Body of pancreas (tissue), 4 donors: ENCODE measurements around the gene CETN2. TPM values are rescaled to one million over a fixed set of nuclear protein-coding genes. Genes with fewer than 3 reads are reported as not detected.
A peak's percentile ranks its signal among the peaks of the same experiment; 100 is the strongest.

ENCODE experiments used
- ATAC-seq: fragments of 150-250 bp; one replicate; pipeline ENCODE4 v1.9.1; 2016
- DNase-seq, 4 donors: peaks; one replicate each; pipeline ENCODE4 v3.0.0-alpha.2; 2019
- H3K27ac ChIP-seq, 4 donors: fragments of 200-600 bp; sonication (generic); 1 replicate in 3 of 4; 2 replicates in 1 of 4; pipeline versions ENCODE4 v1.5.1 to v1.6.1; 2016 to 2019; ENCODE audit warnings: mild to moderate bottlenecking in 1 of 4, mixed read lengths in 1 of 4, moderate library complexity in 1 of 4
- H3K27me3 ChIP-seq, 2 donors: fragments of 200-600 bp; sonication (generic); one replicate each; pipeline ENCODE4 v1.6.0; 2016; ENCODE audit warnings: mild to moderate bottlenecking in 1 of 2
- H3K36me3 ChIP-seq, 2 donors: fragments of 200-600 bp; sonication (generic); replicated peaks in 1 of 2; 2 replicates each; pipeline ENCODE4 v1.5.1; 2016; ENCODE audit warnings: low read depth in 2 of 2; ENCODE audit not compliant: insufficient read depth in 1 of 2
- H3K4me1 ChIP-seq: fragments of 200-600 bp; sonication (generic); one replicate; pipeline ENCODE4 v1.6.0; 2016
- H3K4me3 ChIP-seq, 2 donors: fragments of 200-600 bp; sonication (generic); 1 replicate in 1 of 2; 2 replicates in 1 of 2; pipeline ENCODE4 v1.5.1; 2016 to 2019
- H3K9me3 ChIP-seq, 3 donors: fragments of 200-600 bp; sonication (generic); 1 replicate in 2 of 3; 2 replicates in 1 of 3; pipeline ENCODE4 v1.5.1; 2016
- POLR2A ChIP-seq, 3 donors: fragments of 450-650 bp; IDR thresholded peaks; one replicate each; pipeline ENCODE4 v1.6.1; 2016; ENCODE audit warnings: antibody characterized with exemption in 3 of 3, mild to moderate bottlenecking in 2 of 3
- WGBS, 2 donors: methylation state at CpG; one replicate each; pipeline ENCODE4 v1.1.5; 2017; 5-methylcytosine and 5-hydroxymethylcytosine counted together
- intact Hi-C: fragments of 100-400 bp; cut with DNase I; formaldehyde crosslinking; loops from one replicate; pipeline ENCODE4 v1.15.1; 2023
- total RNA-seq, 2 donors: library from RNA; depleted of rRNA; stranded (reverse); fragments of >200 nt; gene quantifications; one replicate each; pipeline ENCODE4 v1.1.0, GENCODE V29; 2016
- TF ChIP-seq, protein P1 (sequence below), 7 experiments: fragments of 450-650 bp in 4 of 7; fragments of 200-600 bp in 3 of 7; sonication (generic) in 3 of 7; IDR thresholded peaks; one replicate each; pipeline ENCODE4 v1.5.1; 2016 to 2019; ENCODE audit warnings: antibody characterized with exemption in 7 of 7

CETN2 gene
- total RNA-seq, 2 donors from 2014 or later = 15.0 to 17.8 TPM

DNA sequence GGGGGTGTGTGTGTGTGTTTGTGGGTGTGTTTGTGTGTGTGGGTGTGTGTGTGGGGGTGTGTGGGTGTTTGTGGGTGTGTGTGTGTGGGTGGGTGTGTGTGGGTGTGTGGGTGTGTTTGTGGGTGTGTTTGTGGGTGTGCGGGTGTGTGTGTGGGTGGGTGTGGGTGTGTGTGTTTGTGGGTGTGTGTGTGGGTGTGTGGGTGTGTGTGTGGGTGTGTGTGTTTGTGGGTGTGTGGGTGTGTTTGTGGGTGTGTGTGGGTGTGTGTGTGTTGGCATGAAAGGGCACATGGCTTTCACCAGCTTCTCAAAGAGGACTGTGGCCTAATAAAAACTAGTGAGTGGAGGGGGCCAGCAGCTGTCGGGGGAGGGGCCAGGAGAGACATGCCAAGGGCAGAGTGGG lies 42.0 kb upstream of the CETN2 start:
- WGBS, 2 donors = 92 to 100% methylated on average over 1 to 2 of the region's 2 CpGs
- TF ChIP-seq POLR2A (IDR thresholded peaks at IDR 0.05) = no peak
- TF ChIP-seq, protein P1, sequence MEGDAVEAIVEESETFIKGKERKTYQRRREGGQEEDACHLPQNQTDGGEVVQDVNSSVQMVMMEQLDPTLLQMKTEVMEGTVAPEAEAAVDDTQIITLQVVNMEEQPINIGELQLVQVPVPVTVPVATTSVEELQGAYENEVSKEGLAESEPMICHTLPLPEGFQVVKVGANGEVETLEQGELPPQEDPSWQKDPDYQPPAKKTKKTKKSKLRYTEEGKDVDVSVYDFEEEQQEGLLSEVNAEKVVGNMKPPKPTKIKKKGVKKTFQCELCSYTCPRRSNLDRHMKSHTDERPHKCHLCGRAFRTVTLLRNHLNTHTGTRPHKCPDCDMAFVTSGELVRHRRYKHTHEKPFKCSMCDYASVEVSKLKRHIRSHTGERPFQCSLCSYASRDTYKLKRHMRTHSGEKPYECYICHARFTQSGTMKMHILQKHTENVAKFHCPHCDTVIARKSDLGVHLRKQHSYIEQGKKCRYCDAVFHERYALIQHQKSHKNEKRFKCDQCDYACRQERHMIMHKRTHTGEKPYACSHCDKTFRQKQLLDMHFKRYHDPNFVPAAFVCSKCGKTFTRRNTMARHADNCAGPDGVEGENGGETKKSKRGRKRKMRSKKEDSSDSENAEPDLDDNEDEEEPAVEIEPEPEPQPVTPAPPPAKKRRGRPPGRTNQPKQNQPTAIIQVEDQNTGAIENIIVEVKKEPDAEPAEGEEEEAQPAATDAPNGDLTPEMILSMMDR (IDR thresholded peaks at IDR 0.05) = no peak
- DNase-seq = no peak
- H3K4me3 ChIP-seq = no peak overlapping the region
- H3K27me3 ChIP-seq = no peaks in the 10 kb centered on the region
- no peak for ATAC-seq
- no peaks in the 10 kb centered on the region for H3K4me1 ChIP-seq
- no peaks in the 10 kb centered on the region for H3K9me3 ChIP-seq
- no peak overlapping the region for H3K27ac ChIP-seq
- intact Hi-C loops = no loop called here
- no peaks in the 10 kb centered on the region for H3K36me3 ChIP-seq

DNA sequence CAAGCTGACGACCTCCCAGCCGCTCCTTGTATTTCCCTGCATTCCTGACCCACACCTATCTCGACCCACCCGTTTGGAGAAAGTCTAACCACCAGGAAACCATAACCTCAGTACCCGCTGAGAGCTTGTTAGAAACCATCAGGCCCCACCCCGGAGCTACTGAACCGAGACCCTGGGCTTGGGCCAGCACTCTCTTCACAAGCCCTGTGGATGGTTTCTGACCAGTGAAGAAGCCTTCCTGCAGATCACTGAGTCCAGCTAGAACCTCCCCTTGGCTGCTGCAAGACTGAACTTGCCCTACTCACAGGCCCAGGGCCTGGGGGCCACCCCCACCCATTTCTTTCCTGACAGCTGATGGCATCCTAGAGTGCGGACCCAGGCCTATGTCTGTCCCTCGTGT lies 40.7 kb upstream of the CETN2 start:
- no peak overlapping the region for H3K27ac ChIP-seq
- H3K4me3 ChIP-seq = no peak overlapping the region
- H3K27me3 ChIP-seq = no peaks in the 10 kb centered on the region
- no peak for TF ChIP-seq POLR2A (IDR thresholded peaks at IDR 0.05)
- TF ChIP-seq, protein P1 (IDR thresholded peaks at IDR 0.05) = no peak
- ATAC-seq (no peak), DNase-seq (no peak)
- H3K36me3 ChIP-seq = no peaks in the 10 kb centered on the region
- intact Hi-C loops = no loop called here
- H3K4me1 ChIP-seq = no peaks in the 10 kb centered on the region
- WGBS, 2 donors = 87 to 100% methylated on average over 2 to 9 of the region's 9 CpGs
- H3K9me3 ChIP-seq = no peaks in the 10 kb centered on the region

DNA sequence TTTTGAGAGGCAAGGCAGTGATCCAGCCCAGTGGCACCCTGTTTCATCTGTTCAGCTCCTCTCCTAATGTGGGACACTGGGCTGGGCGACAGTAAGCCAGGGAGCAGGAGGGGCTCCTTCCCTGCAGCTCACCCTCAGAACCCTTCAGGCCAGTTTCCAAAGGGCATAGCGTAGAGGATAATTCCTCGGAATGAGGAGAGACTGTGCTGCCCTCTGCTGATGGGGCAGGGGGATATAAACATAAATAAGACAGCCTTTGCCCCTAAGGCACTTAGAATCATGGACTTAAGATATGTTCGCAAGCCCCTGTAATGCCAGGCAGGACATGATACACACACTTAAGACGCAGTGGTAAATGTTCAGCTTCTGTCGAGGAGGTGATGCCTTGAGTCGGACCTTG lies 39.4 kb upstream of the CETN2 start:
- Histone ChIP-seq H3K4me1 (no peaks in the 10 kb centered on the region), H3K27ac (no peak overlapping the region), H3K4me3 (no peak overlapping the region), H3K36me3 (no peaks in the 10 kb centered on the region), H3K27me3 (no peaks in the 10 kb centered on the region), H3K9me3 (no peaks in the 10 kb centered on the region)
- no peak for TF ChIP-seq POLR2A (IDR thresholded peaks at IDR 0.05)
- TF ChIP-seq, protein P1 (IDR thresholded peaks at IDR 0.05) = no peak
- ATAC-seq (no peak), DNase-seq (no peak)
- WGBS, 2 donors = 88 to 96% methylated on average over 4 to 7 of the region's 7 CpGs
- intact Hi-C loops = no loop called here

DNA sequence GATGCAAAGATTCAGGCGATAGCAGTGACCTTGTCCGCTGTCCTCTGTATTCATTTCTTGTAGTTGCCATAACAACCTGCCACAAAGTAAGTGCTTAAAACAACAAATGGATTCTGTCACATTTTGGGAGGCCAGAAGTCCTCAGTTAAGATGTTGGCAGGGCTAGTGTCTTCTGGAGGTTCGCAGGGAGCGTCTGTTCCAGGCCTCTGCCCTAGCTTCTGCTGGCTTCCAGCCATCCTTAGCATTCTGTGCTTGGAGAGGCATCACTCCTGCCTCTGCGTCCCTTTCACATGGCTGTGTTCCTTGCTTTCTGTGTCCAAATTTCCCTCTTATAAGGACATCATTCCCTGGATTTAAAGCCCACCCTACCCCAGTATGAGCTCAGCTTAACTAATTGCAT lies 35.8 kb upstream of the CETN2 start:
- TF ChIP-seq, protein P1 (IDR thresholded peaks at IDR 0.05) = no peak
- no peak for TF ChIP-seq POLR2A (IDR thresholded peaks at IDR 0.05)
- no peaks in the 10 kb centered on the region for H3K4me1 ChIP-seq
- DNase-seq (no peak), ATAC-seq (no peak)
- H3K27me3 ChIP-seq = no peaks in the 10 kb centered on the region
- no peaks in the 10 kb centered on the region for H3K36me3 ChIP-seq
- intact Hi-C loops = no loop called here
- H3K27ac ChIP-seq = no peak overlapping the region
- no peaks in the 10 kb centered on the region for H3K9me3 ChIP-seq
- 80 to 88% methylated on average over 1 to 5 of the region's 5 CpGs for WGBS, 2 donors
- H3K4me3 ChIP-seq = no peak overlapping the region

DNA sequence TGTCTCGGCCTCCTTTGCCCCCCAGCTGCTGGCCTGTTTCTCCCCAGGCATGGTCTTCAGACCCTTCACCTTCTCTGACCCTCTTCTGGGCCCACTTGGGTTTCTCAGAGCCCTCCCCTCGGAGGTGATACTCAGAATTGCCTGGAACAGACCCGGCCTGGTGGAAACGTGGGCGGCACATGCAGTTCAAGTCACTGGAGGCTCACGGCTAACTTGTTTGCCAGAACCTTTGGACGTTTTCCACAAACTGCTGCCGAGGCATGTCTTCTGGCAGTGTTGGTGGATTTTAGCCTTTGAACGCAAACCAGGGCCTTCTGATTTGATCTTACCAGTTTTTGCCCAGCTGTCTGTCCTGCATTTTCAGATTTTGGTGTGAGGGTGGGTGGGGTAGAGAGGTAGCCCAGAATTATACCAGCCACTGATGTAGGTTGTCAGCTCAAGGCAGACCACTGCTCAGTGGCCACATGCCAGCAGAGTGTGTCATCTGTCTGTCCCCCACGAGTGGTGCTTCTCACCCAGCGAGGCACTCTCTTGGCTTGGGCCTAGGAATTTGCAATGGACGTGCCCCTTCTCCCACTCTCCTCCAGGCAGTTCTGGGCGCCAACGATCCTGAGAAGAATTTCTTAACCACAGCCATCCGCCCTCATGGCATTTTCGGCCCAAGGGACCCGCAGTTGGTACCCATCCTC lies 34.8 kb upstream of the CETN2 start:
- WGBS, 2 donors = 89% methylated on average over 10 to 14 of the region's 17 CpGs

More for the DNA sequence above, 34.8 kb upstream of the CETN2 start:
- no peak overlapping the region for H3K27ac ChIP-seq
- no peaks in the 10 kb centered on the region for H3K4me1 ChIP-seq
- H3K4me3 ChIP-seq = no peak overlapping the region
- no peak for TF ChIP-seq POLR2A (IDR thresholded peaks at IDR 0.05)
- TF ChIP-seq, protein P1 (IDR thresholded peaks at IDR 0.05) = no peak
- intact Hi-C loops = no loop called here
- DNase-seq (peak in 1 of 4 donors; percentile 2), ATAC-seq (no peak)
- no peaks in the 10 kb centered on the region for H3K36me3 ChIP-seq
- no peaks in the 10 kb centered on the region for H3K9me3 ChIP-seq
- no peaks in the 10 kb centered on the region for H3K27me3 ChIP-seq
